ENCODE results near the gene ZNF700.

The ZNF700 gene

GRCh38 chr19:11978492-11979100 is 53.7 kb downstream of the ZNF700 start:
- TF ChIP-seq, protein P1, sequence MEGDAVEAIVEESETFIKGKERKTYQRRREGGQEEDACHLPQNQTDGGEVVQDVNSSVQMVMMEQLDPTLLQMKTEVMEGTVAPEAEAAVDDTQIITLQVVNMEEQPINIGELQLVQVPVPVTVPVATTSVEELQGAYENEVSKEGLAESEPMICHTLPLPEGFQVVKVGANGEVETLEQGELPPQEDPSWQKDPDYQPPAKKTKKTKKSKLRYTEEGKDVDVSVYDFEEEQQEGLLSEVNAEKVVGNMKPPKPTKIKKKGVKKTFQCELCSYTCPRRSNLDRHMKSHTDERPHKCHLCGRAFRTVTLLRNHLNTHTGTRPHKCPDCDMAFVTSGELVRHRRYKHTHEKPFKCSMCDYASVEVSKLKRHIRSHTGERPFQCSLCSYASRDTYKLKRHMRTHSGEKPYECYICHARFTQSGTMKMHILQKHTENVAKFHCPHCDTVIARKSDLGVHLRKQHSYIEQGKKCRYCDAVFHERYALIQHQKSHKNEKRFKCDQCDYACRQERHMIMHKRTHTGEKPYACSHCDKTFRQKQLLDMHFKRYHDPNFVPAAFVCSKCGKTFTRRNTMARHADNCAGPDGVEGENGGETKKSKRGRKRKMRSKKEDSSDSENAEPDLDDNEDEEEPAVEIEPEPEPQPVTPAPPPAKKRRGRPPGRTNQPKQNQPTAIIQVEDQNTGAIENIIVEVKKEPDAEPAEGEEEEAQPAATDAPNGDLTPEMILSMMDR (IDR thresholded peaks at IDR 0.05; ENCODE audit: borderline replicate concordance, control extremely low read depth, extremely low read depth, insufficient read depth, missing control alignments): no peak
- DNase-seq (ENCODE audit: low spot score): no peak
- in situ Hi-C loops (cut with MboI; ENCODE audit: low sequenced_read_pairs, unreplicated experiment): no loop called here

- in situ Hi-C loops (cut with MboI; ENCODE audit: low sequenced_read_pairs, unreplicated experiment): no loop called here
- DNase-seq (ENCODE audit: low spot score): no peak
- TF ChIP-seq, protein P1 (IDR thresholded peaks at IDR 0.05; ENCODE audit: borderline replicate concordance, control extremely low read depth, extremely low read depth, insufficient read depth, missing control alignments): no peak
These were observed 54.6 kb downstream of the ZNF700 start for GRCh38 chr19:11979527-11979926.

GRCh38 chr19:11982526-11982925 is 57.6 kb downstream of the ZNF700 start:
- in situ Hi-C loops (cut with MboI; ENCODE audit: low sequenced_read_pairs, unreplicated experiment): no loop called here
- no peak for DNase-seq (ENCODE audit: low spot score)
- TF ChIP-seq, protein P1 (IDR thresholded peaks at IDR 0.05; ENCODE audit: borderline replicate concordance, control extremely low read depth, extremely low read depth, insufficient read depth, missing control alignments): no peak

- in situ Hi-C loops (cut with MboI; ENCODE audit: low sequenced_read_pairs, unreplicated experiment): no loop called here
- peak; percentile 43 for DNase-seq (ENCODE audit: low spot score)
- TF ChIP-seq, protein P1 (IDR thresholded peaks at IDR 0.05; ENCODE audit: borderline replicate concordance, control extremely low read depth, extremely low read depth, insufficient read depth, missing control alignments): no peak
These were observed 60.1 kb downstream of the ZNF700 start for GRCh38 chr19:11984986-11985385.

DNA sequence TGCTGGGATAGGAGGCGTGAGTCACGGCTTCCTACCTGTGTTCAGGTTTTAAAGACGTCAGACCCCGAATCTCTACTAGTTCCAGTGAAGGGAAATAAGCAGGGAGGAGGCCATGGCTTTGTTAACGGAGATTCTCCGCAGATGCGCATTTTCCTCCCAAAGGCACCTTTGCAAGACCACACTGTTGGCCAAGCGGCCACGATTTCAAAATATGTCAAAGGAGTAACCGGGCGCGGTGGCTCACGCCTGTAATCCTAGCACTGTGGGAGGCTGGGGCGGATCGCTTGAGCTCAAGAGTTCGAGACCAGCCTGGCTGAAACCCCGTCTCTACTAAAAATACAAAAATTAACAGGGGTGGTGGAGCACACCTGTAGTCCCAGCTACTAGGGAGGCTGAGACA is 61.8 kb downstream of the ZNF700 start:
- in situ Hi-C loops (cut with MboI; ENCODE audit: low sequenced_read_pairs, unreplicated experiment): no loop called here
- TF ChIP-seq, protein P1 (IDR thresholded peaks at IDR 0.05; ENCODE audit: borderline replicate concordance, control extremely low read depth, extremely low read depth, insufficient read depth, missing control alignments): no peak
- DNase-seq (ENCODE audit: low spot score): no peak

DNA sequence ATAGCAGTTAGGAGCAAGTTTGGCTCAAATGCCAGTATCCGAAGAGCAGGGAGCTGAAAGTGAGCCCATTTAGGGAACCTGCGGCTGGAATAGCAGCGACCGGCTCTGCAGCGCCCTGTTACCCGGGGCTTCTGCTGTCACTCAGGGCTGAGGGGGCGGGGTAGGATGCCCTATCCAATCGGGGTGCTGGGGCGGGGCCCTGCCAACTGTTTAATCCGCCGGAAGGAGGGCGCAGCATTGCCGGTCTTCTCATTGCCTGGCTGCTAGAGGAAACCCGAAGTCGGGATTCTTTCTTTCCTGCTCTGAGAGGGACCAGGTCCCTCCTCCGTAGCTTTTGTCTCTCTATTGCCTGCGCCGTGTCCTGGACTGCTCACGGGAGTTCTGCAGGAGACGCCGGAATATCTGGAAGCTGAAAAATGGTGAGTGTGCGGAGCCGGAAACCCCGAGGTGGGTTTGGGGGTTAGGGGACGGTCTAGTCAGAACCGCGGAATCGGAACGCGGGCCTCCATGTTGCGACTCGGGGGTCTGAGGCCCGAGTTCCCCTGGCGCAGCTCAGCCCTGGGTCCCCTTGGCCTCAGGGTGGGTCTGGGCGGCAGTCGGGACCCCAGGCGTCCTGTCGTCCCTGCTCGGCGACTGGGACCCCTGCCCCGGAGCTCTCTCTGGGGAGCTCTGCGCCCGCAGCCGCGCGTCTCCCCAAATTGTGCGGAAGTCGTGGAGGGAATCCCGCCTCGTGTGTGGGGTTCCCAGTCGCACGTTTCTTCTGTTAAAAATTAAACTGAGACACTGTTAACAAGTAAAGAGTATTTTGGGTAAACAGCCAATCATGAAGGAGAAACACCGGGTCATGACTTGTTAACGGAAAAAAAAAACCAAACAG is 62.7 kb downstream of the ZNF700 start:
- in situ Hi-C loops (cut with MboI; ENCODE audit: low sequenced_read_pairs, unreplicated experiment): no loop called here
- DNase-seq (ENCODE audit: low spot score): peak; percentile 92
- TF ChIP-seq, protein P1 (IDR thresholded peaks at IDR 0.05; ENCODE audit: borderline replicate concordance, control extremely low read depth, extremely low read depth, insufficient read depth, missing control alignments): no peak

All from GM13976 (cell line).